Gastroesophageal sphincter (tissue), 4 donors: ENCODE measurements around the gene HMG20A. TPM values are rescaled to one million over a fixed set of nuclear protein-coding genes. Genes with fewer than 3 reads are reported as not detected.

Source experiments
- ATAC-seq: fragments of 150-250 bp; one replicate; pipeline ENCODE4 v1.9.1; 2016; ENCODE audit warnings: mild to moderate bottlenecking, moderate library complexity
- H3K27ac ChIP-seq, 4 donors: fragments of 200-600 bp; sonication (generic) in 3 of 4; 1 replicate in 3 of 4; 2 replicates in 1 of 4; pipeline ENCODE4 v1.5.1; 2016 to 2019
- H3K27me3 ChIP-seq: fragments of 200-600 bp; sonication (generic); one replicate; pipeline ENCODE4 v1.5.1; 2019
- H3K36me3 ChIP-seq, 2 donors: fragments of 200-600 bp; sonication (generic); one replicate each; pipeline ENCODE4 v1.5.1; 2019; ENCODE audit warnings: control low read depth in 1 of 2
- H3K4me1 ChIP-seq, 3 donors: fragments of 200-600 bp; sonication (generic); 1 replicate in 2 of 3; 2 replicates in 1 of 3; pipeline ENCODE4 v1.5.1; 2016 to 2019; ENCODE audit warnings: control low read depth in 2 of 3
- H3K4me3 ChIP-seq, 2 donors: fragments of 200-600 bp; sonication (generic); one replicate each; pipeline ENCODE4 v1.5.1; 2019; ENCODE audit warnings: mild to moderate bottlenecking in 1 of 2, moderate library complexity in 1 of 2
- H3K9me3 ChIP-seq, 3 donors: fragments of 200-600 bp; sonication (generic); one replicate each; pipeline ENCODE4 v1.5.1; 2017 to 2019; ENCODE audit warnings: control low read depth in 2 of 3
- EP300 ChIP-seq: sonication (generic); formaldehyde crosslinking; IDR thresholded peaks from one replicate; pipeline ENCODE4 v1.6.1; 2017; ENCODE audit warnings: antibody characterized with exemption, mild to moderate bottlenecking
- POLR2A ChIP-seq, 2 donors: fragments of 450-650 bp; IDR thresholded peaks; one replicate each; pipeline ENCODE4 v1.6.1; 2017; ENCODE audit warnings: antibody characterized with exemption in 2 of 2, mild to moderate bottlenecking in 2 of 2, moderate library complexity in 1 of 2
- POLR2AphosphoS5 ChIP-seq: sonication (generic); formaldehyde crosslinking; IDR thresholded peaks from one replicate; pipeline ENCODE4 v1.6.1; 2017; ENCODE audit warnings: antibody characterized with exemption
- WGBS, 2 donors: methylation state at CpG; one replicate each; pipeline ENCODE4 v1.1.5; 2018; ENCODE audit warnings: low coverage in 1 of 2; 5-methylcytosine and 5-hydroxymethylcytosine counted together
- total RNA-seq, 4 donors: library from RNA; depleted of rRNA; stranded (reverse); fragments of >200 nt; gene quantifications; one replicate each; pipeline ENCODE4 v1.1.0, GENCODE V29; 2016
- TF ChIP-seq, protein P1 (sequence below), 4 experiments: fragments of 200-600 bp in 2 of 4; fragments of 450-650 bp in 2 of 4; sonication (generic) in 1 of 4; IDR thresholded peaks; one replicate each; pipeline ENCODE4 v1.5.1; 2017 to 2019; ENCODE audit warnings: antibody characterized with exemption in 4 of 4, mild to moderate bottlenecking in 2 of 4, moderate library complexity in 2 of 4

The HMG20A gene
- total RNA-seq, 4 donors from 2014 or later, result 23.2 to 47.9 (median 33.2) TPM

DNA sequence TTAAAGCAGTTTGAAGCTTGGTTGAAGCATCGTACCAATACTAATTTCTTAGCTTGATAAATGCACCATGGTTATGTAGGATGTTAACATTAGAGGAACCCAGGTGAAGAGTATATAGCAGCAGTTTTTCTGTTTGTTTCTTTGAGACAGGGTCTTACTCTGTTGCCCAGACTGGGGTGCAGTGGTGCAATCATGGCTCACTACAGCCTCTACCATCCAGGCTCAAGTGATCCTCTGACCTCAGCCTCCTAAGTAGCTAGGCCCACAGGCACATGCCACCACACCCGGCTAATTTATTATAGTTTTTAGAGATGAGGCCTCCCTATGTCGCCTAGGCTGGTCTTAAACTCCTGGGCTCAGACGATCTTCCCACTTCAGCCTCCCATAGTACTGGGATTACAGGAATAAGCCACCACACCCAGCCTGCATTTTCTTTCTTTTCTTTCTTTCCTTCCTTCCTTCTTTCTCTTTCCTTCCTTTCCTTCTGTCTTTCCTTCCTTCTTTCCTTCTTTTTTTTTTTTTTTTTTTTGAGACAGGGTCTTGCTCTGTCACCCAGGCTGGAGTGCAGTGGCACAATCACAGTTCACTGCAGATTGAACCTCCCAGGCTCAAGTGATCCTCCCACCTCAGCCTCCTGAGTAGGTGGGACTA lies 6.9 kb upstream of the HMG20A start:
- Histone ChIP-seq H3K9me3 (no peaks in the 10 kb centered on the region), H3K4me1 (peaks cover 5 to 65% (median 16%) of the 10 kb centered on the region in 3 donors), H3K36me3 (no peaks in the 10 kb centered on the region), H3K27ac (no peak overlapping the region), H3K27me3 (no peaks in the 10 kb centered on the region), H3K4me3 (no peak overlapping the region)
- 85 to 88% methylated on average over 1 to 4 of the region's 4 CpGs for WGBS, 2 donors
- ATAC-seq, result no peak
- TF ChIP-seq, protein P1, sequence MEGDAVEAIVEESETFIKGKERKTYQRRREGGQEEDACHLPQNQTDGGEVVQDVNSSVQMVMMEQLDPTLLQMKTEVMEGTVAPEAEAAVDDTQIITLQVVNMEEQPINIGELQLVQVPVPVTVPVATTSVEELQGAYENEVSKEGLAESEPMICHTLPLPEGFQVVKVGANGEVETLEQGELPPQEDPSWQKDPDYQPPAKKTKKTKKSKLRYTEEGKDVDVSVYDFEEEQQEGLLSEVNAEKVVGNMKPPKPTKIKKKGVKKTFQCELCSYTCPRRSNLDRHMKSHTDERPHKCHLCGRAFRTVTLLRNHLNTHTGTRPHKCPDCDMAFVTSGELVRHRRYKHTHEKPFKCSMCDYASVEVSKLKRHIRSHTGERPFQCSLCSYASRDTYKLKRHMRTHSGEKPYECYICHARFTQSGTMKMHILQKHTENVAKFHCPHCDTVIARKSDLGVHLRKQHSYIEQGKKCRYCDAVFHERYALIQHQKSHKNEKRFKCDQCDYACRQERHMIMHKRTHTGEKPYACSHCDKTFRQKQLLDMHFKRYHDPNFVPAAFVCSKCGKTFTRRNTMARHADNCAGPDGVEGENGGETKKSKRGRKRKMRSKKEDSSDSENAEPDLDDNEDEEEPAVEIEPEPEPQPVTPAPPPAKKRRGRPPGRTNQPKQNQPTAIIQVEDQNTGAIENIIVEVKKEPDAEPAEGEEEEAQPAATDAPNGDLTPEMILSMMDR (IDR thresholded peaks at IDR 0.05), result no peak
- TF ChIP-seq POLR2A (IDR thresholded peaks at IDR 0.05), result no peak
- no peak for TF ChIP-seq EP300
- TF ChIP-seq POLR2AphosphoS5, result no peak

DNA sequence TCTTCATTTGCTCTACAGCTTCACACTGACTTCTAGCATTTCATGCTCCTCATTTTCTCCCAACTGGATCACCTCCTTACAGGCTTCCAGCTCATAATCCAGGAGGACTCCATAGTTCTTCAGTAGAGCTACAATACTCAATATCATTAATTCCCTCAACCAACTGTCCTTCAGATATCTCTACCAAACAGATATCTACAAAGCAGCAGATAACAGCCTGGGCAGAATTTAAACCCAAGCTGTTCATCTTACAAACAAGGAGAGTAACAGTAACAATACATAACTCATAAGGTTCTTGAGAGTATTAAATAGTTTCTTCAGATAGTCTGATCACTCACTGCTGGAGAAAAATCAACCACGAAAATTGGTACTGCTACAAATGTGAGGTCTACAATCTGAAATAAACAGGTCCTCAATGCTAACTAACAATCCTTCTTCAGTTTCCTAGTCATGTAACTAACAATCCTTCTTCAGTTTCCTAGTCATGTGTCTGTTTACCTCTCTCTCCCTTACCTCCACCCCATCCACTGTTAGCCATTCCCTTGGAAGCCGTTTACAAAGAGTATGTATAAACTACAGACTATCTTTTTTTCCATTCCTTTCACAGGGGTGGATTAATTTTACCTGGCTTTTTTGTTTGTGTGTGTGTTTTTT lies 5.8 kb upstream of the HMG20A start:
- H3K27me3 ChIP-seq, result no peaks in the 10 kb centered on the region
- 83 to 88% methylated on average over 2 of the region's 2 CpGs for WGBS, 2 donors
- TF ChIP-seq POLR2A (IDR thresholded peaks at IDR 0.05) (no peak), POLR2AphosphoS5 (no peak)
- no peaks in the 10 kb centered on the region for H3K36me3 ChIP-seq
- H3K4me3 ChIP-seq, result no peak overlapping the region
- no peaks in the 10 kb centered on the region for H3K9me3 ChIP-seq
- ATAC-seq, result no peak
- H3K27ac ChIP-seq, result peak overlapping the region in 1 of 4 donors; percentile 13
- H3K4me1 ChIP-seq, result peaks cover 5 to 59% (median 16%) of the 10 kb centered on the region in 3 donors

DNA sequence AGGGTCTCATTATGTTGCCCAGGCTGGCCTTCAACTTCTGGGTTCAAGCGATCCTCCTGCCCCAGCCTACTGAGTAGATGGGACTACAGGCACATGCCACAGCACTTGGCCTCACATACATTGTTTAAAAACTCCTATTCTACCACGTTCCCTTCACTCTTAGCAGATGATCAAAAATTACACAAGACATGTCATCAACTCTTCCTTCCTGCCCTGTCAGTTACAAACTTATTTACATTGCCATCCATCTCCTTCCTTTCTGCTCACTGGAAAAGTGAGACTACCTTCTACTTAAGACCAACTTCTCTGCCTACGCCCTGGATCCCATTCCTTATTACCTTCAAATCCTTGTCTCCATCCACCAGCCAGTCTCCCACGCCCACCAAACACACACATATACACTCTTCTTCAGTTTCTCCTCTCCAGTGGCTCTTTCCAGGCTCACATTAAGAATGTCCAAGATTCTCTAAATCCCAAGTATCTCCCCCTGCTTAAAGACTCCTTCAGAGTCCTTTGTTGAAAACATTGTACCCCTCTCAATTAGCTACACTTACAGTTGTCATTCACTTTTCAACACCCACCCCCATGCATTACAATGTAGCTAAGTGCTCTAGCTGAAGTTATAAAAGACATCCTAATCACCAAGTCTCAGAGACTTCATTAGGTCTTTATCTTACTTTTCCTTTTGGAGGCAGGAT lies 5.1 kb upstream of the HMG20A start:
- H3K9me3 ChIP-seq, result no peaks in the 10 kb centered on the region
- H3K4me3 ChIP-seq, result no peak overlapping the region
- no peak for TF ChIP-seq EP300
- TF ChIP-seq POLR2AphosphoS5, result no peak
- TF ChIP-seq POLR2A (IDR thresholded peaks at IDR 0.05), result no peak
- TF ChIP-seq, protein P1 (IDR thresholded peaks at IDR 0.05), result no peak
- peak overlapping the region in 1 of 4 donors; percentile 13 for H3K27ac ChIP-seq
- 78 to 81% methylated on average over 4 of the region's 4 CpGs for WGBS, 2 donors
- H3K27me3 ChIP-seq, result no peaks in the 10 kb centered on the region
- H3K4me1 ChIP-seq, result peaks cover 5 to 52% (median 16%) of the 10 kb centered on the region in 3 donors
- no peaks in the 10 kb centered on the region for H3K36me3 ChIP-seq
- no peak for ATAC-seq

DNA sequence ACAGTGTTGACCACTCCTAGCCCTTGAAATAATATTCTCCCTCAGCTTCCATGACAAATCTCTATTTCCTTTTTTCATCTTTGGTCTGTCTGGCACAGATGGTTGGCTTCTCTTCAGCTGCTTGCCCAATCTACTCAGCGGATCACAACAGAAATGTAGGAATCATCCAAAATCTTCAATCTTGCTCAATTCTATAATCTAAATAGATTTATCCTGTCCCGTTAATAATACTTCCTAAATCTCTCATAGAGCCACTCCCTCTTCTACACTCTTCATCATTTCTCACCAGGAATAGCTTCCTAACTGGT lies 4.6 kb upstream of the HMG20A start:
- no peaks in the 10 kb centered on the region for H3K9me3 ChIP-seq
- peak overlapping the region in 1 of 4 donors; percentile 13 for H3K27ac ChIP-seq
- ATAC-seq, result no peak
- H3K27me3 ChIP-seq, result no peaks in the 10 kb centered on the region
- 51 to 61% methylated on average over 2 of the region's 2 CpGs for WGBS, 2 donors
- TF ChIP-seq POLR2AphosphoS5, result peak; percentile 47
- no peak for TF ChIP-seq EP300
- H3K4me1 ChIP-seq, result peaks cover 5 to 51% (median 16%) of the 10 kb centered on the region in 3 donors
- no peaks in the 10 kb centered on the region for H3K36me3 ChIP-seq
- no peak overlapping the region for H3K4me3 ChIP-seq

DNA sequence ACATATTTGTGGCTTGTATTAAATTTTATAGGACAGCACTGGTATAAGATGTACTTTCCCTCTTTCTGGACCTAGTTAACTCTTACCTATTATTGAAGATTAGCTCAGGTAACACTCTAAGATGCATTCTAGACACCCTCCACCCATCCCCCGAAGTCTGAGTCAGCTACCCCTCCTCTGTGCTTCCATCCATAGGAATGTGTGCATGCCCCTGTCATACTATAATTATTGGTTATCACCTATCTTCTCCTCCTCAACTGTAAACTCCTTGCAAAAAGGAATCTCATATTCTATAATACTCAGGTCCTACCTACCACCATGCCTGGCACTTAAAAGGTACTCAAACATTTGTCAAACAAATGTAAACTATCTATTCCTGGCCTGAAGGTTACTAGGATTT lies 3.7 kb upstream of the HMG20A start:
- no peak for ATAC-seq
- Histone ChIP-seq H3K27me3 (no peaks in the 10 kb centered on the region), H3K4me1 (peaks cover 5 to 59% (median 23%) of the 10 kb centered on the region in 3 donors), H3K27ac (no peak overlapping the region), H3K36me3 (no peaks in the 10 kb centered on the region), H3K4me3 (no peak overlapping the region), H3K9me3 (no peaks in the 10 kb centered on the region)
- WGBS, 2 donors, result 82% methylated on average over 1 of the region's 1 CpG; no CpG with 5 or more reads in 1 of the 2 donors
- TF ChIP-seq EP300, result no peak
- TF ChIP-seq POLR2A (IDR thresholded peaks at IDR 0.05), result no peak
- TF ChIP-seq, protein P1 (IDR thresholded peaks at IDR 0.05), result no peak
- no peak for TF ChIP-seq POLR2AphosphoS5
